ENCODE data around the gene ITPKB. TPM values are rescaled to one million over a fixed set of nuclear protein-coding genes. Genes with fewer than 3 reads are reported as not detected.

Gene ITPKB
- total and polyA plus RNA-seq, 2 of the 13 experiments (the other 11 are each of a cell fraction or from before 2014, with no cell fraction given), result not detected

- no peak overlapping the region for H3K9ac ChIP-seq (ENCODE audit: insufficient read depth, low read depth, low read length)
- H3K4me3 ChIP-seq (replicated peaks in 1 of 3; ENCODE audit: insufficient read depth in 1 of 3, low read depth in 2 of 3, low read length in 3 of 3), result no peak overlapping the region
- H3K4me2 ChIP-seq (ENCODE audit: low read depth, low read length), result no peak overlapping the region
- BruUV-seq (replicated peaks), result no TSS peak
- no peaks in the 10 kb centered on the region for H3K9me3 ChIP-seq (ENCODE audit: low read length)
- CTCF ChIA-PET (ENCODE audit: low intra/inter-chr PET ratio, low total read pairs), result no interaction called here
- POLR2A ChIA-PET, result no interaction called here
- H3K27ac ChIP-seq (ENCODE audit: extremely low read length, insufficient read depth, low read length), result no peak overlapping the region
- no peaks in the 10 kb centered on the region for H4K20me1 ChIP-seq (ENCODE audit: insufficient read depth, low read length)
- no peaks in the 10 kb centered on the region for H3K79me2 ChIP-seq (ENCODE audit: insufficient read depth, low read length)
- no peak for TF ChIP-seq ZBTB38 (CRISPR knock-in tag; IDR thresholded peaks at IDR 0.05)
- TF ChIP-seq CTCF (CRISPR knock-in tag; IDR thresholded peaks at IDR 0.05), result peak; percentile 55
- TF ChIP-seq STAG1 (CRISPR knock-in tag; IDR thresholded peaks at IDR 0.05), result peak; percentile 17; the same call in 1 of the 2 replicates
- TF ChIP-seq SAFB2 (CRISPR knock-in tag; IDR thresholded peaks at IDR 0.05; ENCODE audit: borderline replicate concordance, low read depth), result no peak
- ATAC-seq, result peak; percentile 74
- H2AFZ ChIP-seq (ENCODE audit: low read length), result no peak overlapping the region
- no peaks in the 10 kb centered on the region for H3K4me1 ChIP-seq (ENCODE audit: insufficient read depth, low read length)
- DNase-seq (ENCODE audit: low spot score), result peak; percentile 38
- peak; percentile 46 for FAIRE-seq
- intact Hi-C loops (cut with micrococcal nuclease; ENCODE audit: unreplicated experiment), result loop anchor here (10.0 kb wide), 1 partner anchor 797 kb away; no protein-coding TSS in a partner anchor
- in situ Hi-C loops (cut with HindIII; ENCODE audit: extremely low pct_ligation_motif_present, low pct_unique_long_range_greater_than_20kb), result loop anchor here (10.0 kb wide), 1 partner anchor 797 kb away; no protein-coding TSS in a partner anchor
- 14% methylated on average over 16 of the region's 29 CpGs for WGBS (ENCODE audit: low lambda C conversion rate)
- H3K27me3 ChIP-seq (ENCODE audit: control insufficient read depth in 1 of 2, insufficient read depth in 2 of 2, low read length in 2 of 2), result peaks cover 5 to 76% of the 10 kb centered on the region in 2 experiments
- H3K36me3 ChIP-seq (replicated peaks in 1 of 2; ENCODE audit: control insufficient read depth in 1 of 2, insufficient read depth in 2 of 2, low read length in 2 of 2), result no peaks in the 10 kb centered on the region
Observed at GRCh38 chr1:226637147-226637935, 101.7 kb downstream of the ITPKB start.

GRCh38 chr1:226636847-226637096, 102.3 kb downstream of the ITPKB start:
- Histone ChIP-seq H4K20me1 (ENCODE audit: insufficient read depth, low read length) (no peaks in the 10 kb centered on the region), H3K36me3 (replicated peaks in 1 of 2; ENCODE audit: control insufficient read depth in 1 of 2, insufficient read depth in 2 of 2, low read length in 2 of 2) (no peaks in the 10 kb centered on the region), H3K27ac (ENCODE audit: extremely low read length, insufficient read depth, low read length) (no peak overlapping the region), H2AFZ (ENCODE audit: low read length) (no peak overlapping the region), H3K27me3 (ENCODE audit: control insufficient read depth in 1 of 2, insufficient read depth in 2 of 2, low read length in 2 of 2) (peaks cover 4 to 71% of the 10 kb centered on the region in 2 experiments), H3K4me3 (replicated peaks in 1 of 3; ENCODE audit: insufficient read depth in 1 of 3, low read depth in 2 of 3, low read length in 3 of 3) (no peak overlapping the region), H3K9me3 (ENCODE audit: low read length) (no peaks in the 10 kb centered on the region), H3K4me2 (ENCODE audit: low read depth, low read length) (no peak overlapping the region), H3K9ac (ENCODE audit: insufficient read depth, low read depth, low read length) (no peak overlapping the region), H3K79me2 (ENCODE audit: insufficient read depth, low read length) (no peaks in the 10 kb centered on the region), H3K4me1 (ENCODE audit: insufficient read depth, low read length) (no peaks in the 10 kb centered on the region)
- ATAC-seq, result no peak
- intact Hi-C loops (cut with micrococcal nuclease; ENCODE audit: unreplicated experiment) (loop anchor here (10.0 kb wide), 1 partner anchor 798 kb away; no protein-coding TSS in a partner anchor), in situ Hi-C loops (cut with HindIII; ENCODE audit: extremely low pct_ligation_motif_present, low pct_unique_long_range_greater_than_20kb) (loop anchor here (10.0 kb wide), 1 partner anchor 798 kb away; no protein-coding TSS in a partner anchor)
- 90% methylated on average over 1 of the region's 1 CpG for WGBS (ENCODE audit: low lambda C conversion rate)
- CTCF ChIA-PET (ENCODE audit: low intra/inter-chr PET ratio, low total read pairs), result no interaction called here
- DNase-seq (ENCODE audit: low spot score), result no peak
- FAIRE-seq, result no peak
- POLR2A ChIA-PET, result no interaction called here
- BruUV-seq (replicated peaks), result no TSS peak
- TF ChIP-seq FOXM1 (CRISPR knock-in tag; IDR thresholded peaks at IDR 0.05) (no peak), MED8 (CRISPR knock-in tag; IDR thresholded peaks at IDR 0.05; ENCODE audit: insufficient replicate concordance) (no peak), TGIF2 (CRISPR knock-in tag; IDR thresholded peaks at IDR 0.05) (no peak), TCF12 (IDR thresholded peaks at IDR 0.05) (no peak), TCF12 (CRISPR knock-in tag; IDR thresholded peaks at IDR 0.05) (no peak), ZNF770 (CRISPR knock-in tag; IDR thresholded peaks at IDR 0.05) (no peak), ZNF414 (CRISPR knock-in tag; IDR thresholded peaks at IDR 0.05) (no peak)
